ENCODE data around the gene ZNF791. TPM values are rescaled to one million over a fixed set of nuclear protein-coding genes. Genes with fewer than 3 reads are reported as not detected.

ZNF791 gene
- total RNA-seq, 1 experiment from 2014 or later = 23.9 TPM

GRCh38 chr19:12656899-12657571 lies 46.3 kb downstream of the ZNF791 start (continued):
- TF ChIP-seq IRF2 (CRISPR knock-in tag; IDR thresholded peaks at IDR 0.05; ENCODE audit: borderline replicate concordance, low read depth) (no peak), GABPB1 (CRISPR knock-in tag; IDR thresholded peaks at IDR 0.05) (no peak), RORB (CRISPR knock-in tag; IDR thresholded peaks at IDR 0.05) (no peak), CREM (CRISPR knock-in tag; IDR thresholded peaks at IDR 0.05) (no peak), ZNF263 (CRISPR knock-in tag; IDR thresholded peaks at IDR 0.05; ENCODE audit: low read depth) (no peak), FOXJ3 (CRISPR knock-in tag; IDR thresholded peaks at IDR 0.05; ENCODE audit: borderline replicate concordance) (no peak)
- TF ChIP-seq, protein P1, sequence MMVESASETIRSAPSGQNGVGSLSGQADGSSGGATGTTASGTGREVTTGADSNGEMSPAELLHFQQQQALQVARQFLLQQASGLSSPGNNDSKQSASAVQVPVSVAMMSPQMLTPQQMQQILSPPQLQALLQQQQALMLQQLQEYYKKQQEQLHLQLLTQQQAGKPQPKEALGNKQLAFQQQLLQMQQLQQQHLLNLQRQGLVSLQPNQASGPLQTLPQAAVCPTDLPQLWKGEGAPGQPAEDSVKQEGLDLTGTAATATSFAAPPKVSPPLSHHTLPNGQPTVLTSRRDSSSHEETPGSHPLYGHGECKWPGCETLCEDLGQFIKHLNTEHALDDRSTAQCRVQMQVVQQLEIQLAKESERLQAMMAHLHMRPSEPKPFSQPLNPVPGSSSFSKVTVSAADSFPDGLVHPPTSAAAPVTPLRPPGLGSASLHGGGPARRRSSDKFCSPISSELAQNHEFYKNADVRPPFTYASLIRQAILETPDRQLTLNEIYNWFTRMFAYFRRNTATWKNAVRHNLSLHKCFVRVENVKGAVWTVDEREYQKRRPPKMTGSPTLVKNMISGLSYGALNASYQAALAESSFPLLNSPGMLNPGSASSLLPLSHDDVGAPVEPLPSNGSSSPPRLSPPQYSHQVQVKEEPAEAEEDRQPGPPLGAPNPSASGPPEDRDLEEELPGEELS (CRISPR knock-in tag; IDR thresholded peaks at IDR 0.05) = peak; percentile 81; the same call in 1 of the 2 replicates
- TF ChIP-seq, protein P2, sequence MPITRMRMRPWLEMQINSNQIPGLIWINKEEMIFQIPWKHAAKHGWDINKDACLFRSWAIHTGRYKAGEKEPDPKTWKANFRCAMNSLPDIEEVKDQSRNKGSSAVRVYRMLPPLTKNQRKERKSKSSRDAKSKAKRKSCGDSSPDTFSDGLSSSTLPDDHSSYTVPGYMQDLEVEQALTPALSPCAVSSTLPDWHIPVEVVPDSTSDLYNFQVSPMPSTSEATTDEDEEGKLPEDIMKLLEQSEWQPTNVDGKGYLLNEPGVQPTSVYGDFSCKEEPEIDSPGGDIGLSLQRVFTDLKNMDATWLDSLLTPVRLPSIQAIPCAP (CRISPR knock-in tag; IDR thresholded peaks at IDR 0.05) = peak; percentile 60; the same call in 1 of the 2 replicates

DNA sequence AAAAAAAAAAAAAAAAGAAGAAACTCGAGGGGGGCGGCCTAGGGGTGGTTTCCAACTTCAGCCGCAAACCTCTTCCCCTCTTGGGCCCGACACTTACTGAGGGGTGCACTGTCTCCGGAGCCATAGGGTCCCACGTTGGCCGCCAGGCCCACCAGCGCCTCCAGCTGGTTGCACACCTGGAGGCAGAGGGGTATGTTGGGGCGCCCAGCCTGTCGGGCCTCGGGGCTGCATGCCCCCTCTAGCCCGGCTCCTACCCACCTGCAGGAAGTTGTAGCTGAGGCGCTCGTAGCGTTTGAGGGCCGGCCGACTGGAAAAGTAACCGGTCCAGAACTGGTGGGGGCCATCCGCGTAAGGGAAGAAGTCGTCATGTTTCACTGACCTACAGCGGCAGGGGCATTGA lies 47.2 kb downstream of the ZNF791 start:
- Mint-ChIP-seq H3K36me3 (peaks cover 38% of the 10 kb centered on the region), H3K9me3 (no peaks in the 10 kb centered on the region), H3K27ac (no peak overlapping the region), H3K4me1 (peaks cover 6% of the 10 kb centered on the region), H3K27me3 (ENCODE audit: low read depth) (no peaks in the 10 kb centered on the region), H3K4me3 (no peak overlapping the region)
- ATAC-seq (no peak), DNase-seq (ENCODE audit: low spot score) (no peak)
- TF ChIP-seq GRHL2 (CRISPR knock-in tag; IDR thresholded peaks at IDR 0.05; ENCODE audit: insufficient replicate concordance, severe bottlenecking) = no peak
- ChIA-PET CTCF (interaction anchor here (0.6 to 3.4 kb wide), 13 partner anchors 9 to 278 kb away, joined by 3 to 38 read pairs (median 4); partner anchors contain the start of genes MAN2B1, WDR83, ZNF490 and ZNF791), POLR2A (interaction anchor here (0.6 to 1.1 kb wide), 2 partner anchors 18 to 44 kb away, joined by 3 to 4 read pairs; no protein-coding TSS in a partner anchor)

DNA sequence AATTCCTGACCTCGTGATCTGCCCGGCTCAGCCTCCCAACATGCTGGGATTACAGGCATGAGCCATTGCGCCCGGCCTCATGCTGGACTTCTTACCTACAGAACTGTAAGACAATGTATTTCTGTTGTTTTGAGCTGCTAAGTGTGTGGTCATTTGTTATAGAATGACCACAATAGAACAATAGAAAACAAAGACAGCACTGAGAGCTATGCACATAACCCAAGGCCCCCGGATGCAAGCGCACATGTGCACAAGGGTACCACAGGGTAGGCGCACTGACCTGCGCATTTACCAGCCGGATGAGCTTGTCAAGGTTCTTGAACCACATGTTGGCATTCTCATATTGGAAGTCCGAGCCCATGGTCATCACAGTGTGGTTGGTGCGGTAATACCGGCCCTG lies 50.3 kb downstream of the ZNF791 start:
- CTCF ChIA-PET = interaction anchor here (0.7 to 1.7 kb wide), 4 partner anchors 11 to 296 kb away, joined by 3 to 6 read pairs (median 4); partner anchors contain the start of gene ZNF442
- POLR2A ChIA-PET = no interaction called here
- TF ChIP-seq CREM (CRISPR knock-in tag; IDR thresholded peaks at IDR 0.05) (no peak), HMGA2 (CRISPR knock-in tag; IDR thresholded peaks at IDR 0.05) (no peak), GRHL2 (CRISPR knock-in tag; IDR thresholded peaks at IDR 0.05; ENCODE audit: insufficient replicate concordance, severe bottlenecking) (no peak), TCF7 (CRISPR knock-in tag; IDR thresholded peaks at IDR 0.05; ENCODE audit: low read depth) (no peak), SP1 (CRISPR knock-in tag; conservative IDR thresholded peaks at IDR 0.05) (no peak), ZNF671 (CRISPR knock-in tag; IDR thresholded peaks at IDR 0.05) (no peak), ZNF512 (CRISPR knock-in tag; IDR thresholded peaks at IDR 0.05; ENCODE audit: borderline replicate concordance) (no peak)
- TF ChIP-seq, protein P3, sequence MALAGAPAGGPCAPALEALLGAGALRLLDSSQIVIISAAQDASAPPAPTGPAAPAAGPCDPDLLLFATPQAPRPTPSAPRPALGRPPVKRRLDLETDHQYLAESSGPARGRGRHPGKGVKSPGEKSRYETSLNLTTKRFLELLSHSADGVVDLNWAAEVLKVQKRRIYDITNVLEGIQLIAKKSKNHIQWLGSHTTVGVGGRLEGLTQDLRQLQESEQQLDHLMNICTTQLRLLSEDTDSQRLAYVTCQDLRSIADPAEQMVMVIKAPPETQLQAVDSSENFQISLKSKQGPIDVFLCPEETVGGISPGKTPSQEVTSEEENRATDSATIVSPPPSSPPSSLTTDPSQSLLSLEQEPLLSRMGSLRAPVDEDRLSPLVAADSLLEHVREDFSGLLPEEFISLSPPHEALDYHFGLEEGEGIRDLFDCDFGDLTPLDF (CRISPR knock-in tag; IDR thresholded peaks at IDR 0.05) = no peak
- ATAC-seq (no peak), DNase-seq (ENCODE audit: low spot score) (no peak)
- H3K4me3 Mint-ChIP-seq = no peak overlapping the region
- no peaks in the 10 kb centered on the region for H3K9me3 Mint-ChIP-seq
- no peak overlapping the region for H3K27ac Mint-ChIP-seq
- peaks cover 27% of the 10 kb centered on the region for H3K36me3 Mint-ChIP-seq
- H3K4me1 Mint-ChIP-seq = peaks cover 13% of the 10 kb centered on the region
- H3K27me3 Mint-ChIP-seq (ENCODE audit: low read depth) = no peaks in the 10 kb centered on the region

All from WTC11 (cell line).